GM19023 (cell line): ENCODE results near the gene LPIN1.
"Not testable (repeated sequence)": the region's sequence is repeated elsewhere in the genome, so short reads cannot be mapped to it uniquely, and the experiment has no call there.

Source experiments
- ATAC-seq: cut with Tn5 transposase; IDR thresholded peaks from one replicate; pipeline ENCODE4 v1.9.1; 2021; ENCODE audit warnings: mild to moderate bottlenecking, moderate library complexity; ENCODE audit not compliant: unreplicated experiment

Gene LPIN1

GRCh38 chr2:11713815-11714214, 32.6 kb upstream of the LPIN1 start:
- ATAC-seq: no peak

GRCh38 chr2:11715987-11716652, 30.3 kb upstream of the LPIN1 start:
- no peak for ATAC-seq

GRCh38 chr2:11716689-11717321, 29.6 kb upstream of the LPIN1 start:
- no peak for ATAC-seq

- ATAC-seq: no peak
Observed at GRCh38 chr2:11717623-11718022, 28.8 kb upstream of the LPIN1 start.

- no peak for ATAC-seq
Observed at GRCh38 chr2:11718606-11719005, 27.8 kb upstream of the LPIN1 start.

- ATAC-seq: no peak
Observed at GRCh38 chr2:11719230-11719977, 27.0 kb upstream of the LPIN1 start.

GRCh38 chr2:11720752-11721151, 25.7 kb upstream of the LPIN1 start:
- ATAC-seq: no peak

- no peak for ATAC-seq
Observed at GRCh38 chr2:11722292-11723060, 24.0 kb upstream of the LPIN1 start.

- no peak for ATAC-seq
Observed at GRCh38 chr2:11723061-11723371, 23.4 kb upstream of the LPIN1 start.

GRCh38 chr2:11724151-11724550, 22.3 kb upstream of the LPIN1 start:
- no peak for ATAC-seq

GRCh38 chr2:11726384-11726783, 20.0 kb upstream of the LPIN1 start:
- ATAC-seq: no peak

- ATAC-seq: no peak
Observed at GRCh38 chr2:11729362-11730212, 16.8 kb upstream of the LPIN1 start.

- ATAC-seq: not testable (repeated sequence)
Observed at GRCh38 chr2:11731214-11731984, 15.0 kb upstream of the LPIN1 start.

- ATAC-seq: no peak
Observed at GRCh38 chr2:11732587-11732986, 13.8 kb upstream of the LPIN1 start.

- not testable (repeated sequence) for ATAC-seq
Observed at GRCh38 chr2:11737852-11738251, 8.6 kb upstream of the LPIN1 start.

- ATAC-seq: peak; percentile 55
Observed at GRCh38 chr2:11738589-11739436, 7.6 kb upstream of the LPIN1 start.

GRCh38 chr2:11740723-11741122, 5.7 kb upstream of the LPIN1 start:
- ATAC-seq: no peak

- no peak for ATAC-seq
Observed at GRCh38 chr2:11742317-11742701, 4.1 kb upstream of the LPIN1 start.
